Epithelial cell of esophagus (primary cell): Measurements from ENCODE around the gene THTPA.

ENCODE experiments used
- DNase-seq: peaks from one replicate; pipeline ENCODE4 v3.0.0; 2010; ENCODE audit warnings: low read depth
- H3K4me3 ChIP-seq: 2 replicates; pipeline ENCODE4 v1.5.1; 2011; ENCODE audit warnings: mild to moderate bottlenecking, low read length, control low read depth
- TF ChIP-seq, protein P1 (sequence below): IDR thresholded peaks from 2 replicates; pipeline ENCODE4 v1.5.1; 2011; ENCODE audit warnings: low read depth, mild to moderate bottlenecking, low read length, control low read depth, inconsistent platforms; ENCODE audit not compliant: insufficient read depth; ENCODE audit errors: missing control alignments

Gene THTPA

DNA sequence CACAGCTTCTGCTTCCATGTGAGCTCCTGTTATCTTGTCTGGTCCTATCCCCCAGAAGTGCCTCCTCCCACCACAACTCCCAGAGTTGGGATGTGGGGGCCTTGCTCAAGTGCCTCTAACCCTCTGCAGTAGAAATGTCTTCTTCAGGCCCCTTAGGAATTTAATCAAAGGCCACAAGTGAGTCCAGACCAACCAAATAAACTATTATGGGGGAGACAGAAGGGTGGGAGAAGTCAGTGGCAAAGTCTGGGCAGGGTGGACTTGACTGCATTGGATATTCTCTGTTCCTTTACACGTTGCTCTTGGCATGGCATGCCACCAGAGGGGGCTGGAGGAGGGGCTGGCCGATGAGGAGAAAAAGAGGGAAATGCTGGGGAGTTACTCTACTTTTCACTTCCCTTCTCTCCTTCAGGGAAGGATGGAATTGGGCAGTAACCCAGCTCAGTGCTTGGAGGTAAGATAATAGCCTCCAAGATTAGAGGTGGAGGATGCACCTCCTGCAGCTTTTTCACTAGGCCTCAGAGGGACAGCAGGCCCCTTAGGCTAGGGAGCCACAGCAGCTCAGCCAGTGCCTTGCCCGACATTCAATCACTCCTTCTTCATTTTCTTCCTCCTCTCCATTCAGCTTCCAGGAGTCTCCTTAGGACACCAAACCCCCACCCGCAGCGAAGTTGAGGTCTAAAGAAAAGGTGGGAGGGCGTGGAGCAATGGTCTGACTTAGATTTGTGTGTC, 12.7 kb downstream of the THTPA start:
- no peak for DNase-seq
- TF ChIP-seq, protein P1, sequence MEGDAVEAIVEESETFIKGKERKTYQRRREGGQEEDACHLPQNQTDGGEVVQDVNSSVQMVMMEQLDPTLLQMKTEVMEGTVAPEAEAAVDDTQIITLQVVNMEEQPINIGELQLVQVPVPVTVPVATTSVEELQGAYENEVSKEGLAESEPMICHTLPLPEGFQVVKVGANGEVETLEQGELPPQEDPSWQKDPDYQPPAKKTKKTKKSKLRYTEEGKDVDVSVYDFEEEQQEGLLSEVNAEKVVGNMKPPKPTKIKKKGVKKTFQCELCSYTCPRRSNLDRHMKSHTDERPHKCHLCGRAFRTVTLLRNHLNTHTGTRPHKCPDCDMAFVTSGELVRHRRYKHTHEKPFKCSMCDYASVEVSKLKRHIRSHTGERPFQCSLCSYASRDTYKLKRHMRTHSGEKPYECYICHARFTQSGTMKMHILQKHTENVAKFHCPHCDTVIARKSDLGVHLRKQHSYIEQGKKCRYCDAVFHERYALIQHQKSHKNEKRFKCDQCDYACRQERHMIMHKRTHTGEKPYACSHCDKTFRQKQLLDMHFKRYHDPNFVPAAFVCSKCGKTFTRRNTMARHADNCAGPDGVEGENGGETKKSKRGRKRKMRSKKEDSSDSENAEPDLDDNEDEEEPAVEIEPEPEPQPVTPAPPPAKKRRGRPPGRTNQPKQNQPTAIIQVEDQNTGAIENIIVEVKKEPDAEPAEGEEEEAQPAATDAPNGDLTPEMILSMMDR, result peak; percentile 35
- no peak overlapping the region for H3K4me3 ChIP-seq

DNA sequence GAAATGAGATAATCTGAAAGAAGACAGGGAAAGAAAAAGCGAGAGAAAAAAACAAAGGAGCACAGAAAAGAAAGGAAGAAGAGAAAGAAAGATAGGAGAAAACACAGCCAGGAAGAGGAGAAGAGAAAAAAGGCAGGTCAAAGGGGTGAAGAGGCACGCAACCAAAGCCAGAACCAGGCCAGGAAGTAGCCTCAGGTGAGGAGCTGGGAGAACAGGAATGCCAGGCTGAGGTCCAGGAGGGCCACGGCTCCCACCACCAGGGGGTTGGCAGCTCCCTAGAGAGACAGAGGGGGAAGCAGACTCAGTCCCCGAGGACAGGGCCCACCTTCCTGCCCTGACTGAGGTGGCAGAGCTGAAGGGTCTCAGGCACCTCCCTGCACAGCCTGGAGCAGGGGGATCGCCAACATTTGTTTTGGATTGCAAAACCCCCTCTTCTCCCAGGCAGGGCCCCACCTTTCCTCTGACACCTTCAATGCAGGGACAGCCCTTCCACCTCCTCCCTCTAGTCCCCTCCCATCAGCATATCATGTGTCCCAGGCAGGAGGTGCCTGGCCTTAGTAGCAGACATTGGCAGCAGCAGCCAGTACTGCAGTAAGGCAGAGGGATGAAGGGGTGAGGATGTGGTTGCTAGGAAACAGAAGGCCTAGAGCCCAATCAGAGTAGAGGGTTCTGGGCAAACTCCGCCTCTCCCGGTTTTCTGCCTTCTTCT, 13.5 kb downstream of the THTPA start:
- TF ChIP-seq, protein P1, result peak; percentile 18
- H3K4me3 ChIP-seq, result no peak overlapping the region
- peak; percentile 66 for DNase-seq

DNA sequence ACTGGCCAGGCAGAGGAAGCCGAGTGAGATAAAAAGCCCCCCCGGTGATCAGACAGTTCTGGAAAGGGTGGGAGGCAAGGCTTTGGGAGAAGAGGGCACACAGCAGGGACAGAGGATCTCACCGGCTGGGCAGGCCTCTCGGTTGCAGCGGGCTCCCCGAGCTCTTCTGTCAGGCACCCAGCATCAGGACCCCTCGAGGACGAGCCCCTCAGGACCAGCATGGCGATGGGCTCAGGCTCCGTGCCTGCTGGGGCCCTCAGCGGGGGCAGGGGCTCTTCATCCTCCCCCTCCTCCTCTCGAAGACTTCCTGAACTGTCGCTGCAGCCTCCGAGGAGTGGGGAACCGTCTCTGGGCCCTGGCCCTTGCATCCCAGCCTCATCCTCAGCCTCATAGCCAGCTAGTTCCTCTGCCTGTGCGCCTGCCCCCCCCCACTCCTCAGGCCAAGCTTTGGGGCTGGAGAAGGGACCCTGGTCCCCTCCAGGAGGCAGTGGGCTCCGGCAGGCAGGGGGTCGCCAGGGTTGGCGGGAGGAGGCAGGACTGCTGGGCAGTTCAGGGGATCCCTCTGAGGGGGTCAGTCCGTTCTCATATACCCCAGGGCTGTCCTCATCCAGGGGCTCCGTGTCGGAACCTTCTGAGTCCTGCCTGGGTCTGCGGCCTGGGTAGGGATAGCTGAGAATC, 14.9 kb downstream of the THTPA start:
- DNase-seq, result no peak
- TF ChIP-seq, protein P1, result no peak
- no peak overlapping the region for H3K4me3 ChIP-seq

DNA sequence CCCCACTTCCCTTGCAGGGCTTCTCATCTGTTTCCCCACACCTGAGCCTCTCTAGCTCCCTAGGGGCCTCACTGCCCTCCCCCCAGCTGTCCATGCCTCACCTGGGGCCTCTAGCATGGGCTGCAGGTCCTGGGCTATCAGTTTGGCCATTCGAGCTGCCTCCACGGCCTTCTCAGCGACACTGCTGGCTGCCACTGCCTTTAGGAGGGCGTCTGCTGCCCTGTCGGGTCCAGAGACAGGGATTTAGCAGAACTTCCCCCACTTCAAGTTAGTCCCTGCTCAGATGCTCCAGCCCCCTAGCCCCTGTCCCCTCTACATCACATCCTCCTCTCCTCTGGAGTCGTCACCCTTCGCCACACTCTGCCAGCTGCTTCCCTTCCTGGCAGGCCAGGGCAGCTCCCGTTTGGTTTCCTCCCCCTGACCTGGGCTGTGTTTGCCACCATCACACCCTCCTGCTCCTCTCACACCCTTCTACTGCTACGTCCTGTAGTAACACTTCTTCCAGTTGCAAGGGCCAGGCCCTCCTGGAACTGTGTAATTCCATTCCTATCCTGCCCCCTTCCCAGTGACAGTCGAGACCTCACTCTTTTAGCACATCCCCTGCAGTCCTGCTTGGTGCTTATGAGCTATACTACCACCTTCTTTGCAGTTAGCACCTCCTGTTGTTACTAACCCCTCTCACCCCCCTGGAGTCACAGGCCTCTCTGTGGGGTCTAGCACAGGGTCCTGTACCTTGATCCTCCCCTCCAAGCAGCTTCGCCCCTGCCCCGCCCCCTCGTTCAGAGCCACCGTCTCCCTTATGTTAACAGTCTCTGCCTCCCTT, 15.8 kb downstream of the THTPA start:
- TF ChIP-seq, protein P1, result no peak
- DNase-seq, result no peak
- H3K4me3 ChIP-seq, result no peak overlapping the region

DNA sequence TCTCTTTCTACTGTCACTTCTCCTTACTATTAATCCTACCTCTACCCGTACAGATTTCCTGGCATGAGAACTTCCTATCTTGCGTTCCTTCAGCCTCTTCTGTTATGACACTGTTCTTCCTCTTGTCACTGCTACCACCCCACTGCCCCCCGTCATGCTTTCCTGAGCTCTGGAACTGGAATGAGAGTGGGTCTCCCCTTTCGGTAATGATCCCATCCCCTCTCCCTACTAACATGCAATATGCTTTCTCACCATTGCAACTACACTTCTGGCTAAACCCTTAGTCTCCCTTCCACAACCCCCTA, 16.4 kb downstream of the THTPA start:
- TF ChIP-seq, protein P1, result no peak
- no peak for DNase-seq

DNA sequence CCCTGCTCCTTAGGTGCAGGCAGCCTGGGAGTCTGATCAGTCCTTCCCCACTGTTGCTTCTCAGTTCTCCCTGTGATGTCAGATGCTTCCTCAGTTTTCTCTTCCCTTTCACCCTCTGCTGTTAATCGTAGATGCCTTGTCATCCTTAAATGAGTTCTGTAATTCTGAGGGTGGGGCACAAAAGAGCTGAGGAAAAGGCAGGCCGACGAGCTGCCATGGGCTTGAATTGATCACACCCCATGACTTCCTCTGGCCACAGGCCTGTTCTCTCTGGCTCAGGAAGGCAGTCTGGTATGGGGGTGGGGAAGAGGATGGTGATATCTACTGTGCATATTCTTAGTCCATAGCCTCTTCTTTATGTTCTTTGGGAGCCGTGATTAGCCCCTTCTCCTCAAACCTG, 16.8 kb downstream of the THTPA start:
- no peak overlapping the region for H3K4me3 ChIP-seq
- TF ChIP-seq, protein P1, result no peak
- no peak for DNase-seq

More for the DNA sequence above, 16.4 kb downstream of the THTPA start:
- H3K4me3 ChIP-seq, result no peak overlapping the region
